NCI-H128 (cell line): ENCODE data around the gene STIP1.
A peak's percentile ranks its signal among the peaks of the same experiment; 100 is the strongest.

Source experiments
- DNase-seq: peaks from one replicate; lab custom pipeline; 2025; ENCODE audit not compliant: unreplicated experiment; lab: John Stamatoyannopoulos, UW

The STIP1 gene

DNA sequence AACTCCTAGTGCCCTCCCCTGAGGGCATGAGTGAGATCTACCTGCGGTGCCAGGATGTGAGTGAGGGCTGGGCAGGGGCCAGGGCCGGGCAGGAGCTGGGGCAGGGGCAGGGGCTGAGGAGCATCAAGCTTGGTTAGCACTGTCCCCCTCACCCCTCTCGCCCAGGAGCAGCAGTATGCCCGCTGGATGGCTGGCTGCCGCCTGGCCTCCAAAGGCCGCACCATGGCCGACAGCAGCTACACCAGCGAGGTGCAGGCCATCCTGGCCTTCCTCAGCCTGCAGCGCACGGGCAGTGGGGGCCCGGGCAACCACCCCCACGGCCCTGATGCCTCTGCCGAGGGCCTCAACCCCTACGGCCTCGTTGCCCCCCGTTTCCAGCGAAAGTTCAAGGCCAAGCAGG, 34.3 kb downstream of the STIP1 start:
- DNase-seq: no peak

DNA sequence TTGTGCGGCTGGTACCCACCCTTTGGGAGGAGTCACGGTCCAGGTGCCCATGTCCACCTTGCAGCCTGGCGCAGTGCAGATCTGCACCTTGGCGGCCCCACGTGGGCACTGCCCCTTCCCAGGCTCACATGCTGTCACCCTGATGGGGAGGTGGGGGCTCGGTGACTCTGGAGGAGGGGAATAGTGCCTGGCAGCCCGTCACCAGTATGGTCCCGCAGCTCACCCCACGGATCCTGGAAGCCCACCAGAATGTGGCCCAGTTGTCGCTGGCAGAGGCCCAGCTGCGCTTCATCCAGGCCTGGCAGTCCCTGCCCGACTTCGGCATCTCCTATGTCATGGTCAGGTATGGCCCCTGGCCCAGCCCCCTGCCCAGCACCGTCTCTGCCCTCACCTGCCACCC, 34.8 kb downstream of the STIP1 start:
- DNase-seq: no peak

DNA sequence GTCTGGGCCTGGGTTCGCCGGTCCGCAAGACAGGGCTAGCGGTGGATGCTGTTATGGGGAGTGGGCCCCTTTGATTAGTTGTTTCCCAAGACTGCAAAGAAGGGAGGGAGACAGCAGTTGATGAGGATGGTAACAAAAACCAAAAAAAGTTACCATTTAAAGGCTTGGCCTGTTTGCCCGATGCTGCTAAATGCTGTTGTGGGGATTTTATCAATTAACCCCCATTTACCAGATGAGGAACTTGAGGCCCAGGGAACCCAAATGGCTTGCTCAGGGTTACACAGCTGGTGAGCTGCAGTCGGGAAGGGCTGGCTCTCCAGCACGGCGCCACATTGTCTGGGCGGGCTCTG, 36.7 kb downstream of the STIP1 start:
- no peak for DNase-seq

DNA sequence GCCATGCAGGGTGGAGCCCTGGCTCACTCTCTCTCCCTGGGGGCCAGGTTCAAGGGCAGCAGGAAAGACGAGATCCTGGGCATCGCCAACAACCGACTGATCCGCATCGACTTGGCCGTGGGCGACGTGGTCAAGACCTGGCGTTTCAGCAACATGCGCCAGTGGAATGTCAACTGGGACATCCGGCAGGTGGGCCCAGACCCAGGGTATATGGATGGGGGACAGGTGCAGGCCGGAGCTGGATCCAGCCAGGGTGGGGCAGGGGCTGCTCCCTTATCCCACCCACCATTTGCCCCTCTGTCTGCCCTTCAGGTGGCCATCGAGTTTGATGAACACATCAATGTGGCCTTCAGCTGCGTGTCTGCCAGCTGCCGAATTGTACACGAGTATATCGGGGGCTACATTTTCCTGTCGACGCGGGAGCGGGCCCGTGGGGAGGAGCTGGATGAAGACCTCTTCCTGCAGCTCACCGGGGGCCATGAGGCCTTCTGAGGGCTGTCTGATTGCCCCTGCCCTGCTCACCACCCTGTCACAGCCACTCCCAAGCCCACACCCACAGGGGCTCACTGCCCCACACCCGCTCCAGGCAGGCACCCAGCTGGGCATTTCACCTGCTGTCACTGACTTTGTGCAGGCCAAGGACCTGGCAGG, 37.2 kb downstream of the STIP1 start:
- no peak for DNase-seq

DNA sequence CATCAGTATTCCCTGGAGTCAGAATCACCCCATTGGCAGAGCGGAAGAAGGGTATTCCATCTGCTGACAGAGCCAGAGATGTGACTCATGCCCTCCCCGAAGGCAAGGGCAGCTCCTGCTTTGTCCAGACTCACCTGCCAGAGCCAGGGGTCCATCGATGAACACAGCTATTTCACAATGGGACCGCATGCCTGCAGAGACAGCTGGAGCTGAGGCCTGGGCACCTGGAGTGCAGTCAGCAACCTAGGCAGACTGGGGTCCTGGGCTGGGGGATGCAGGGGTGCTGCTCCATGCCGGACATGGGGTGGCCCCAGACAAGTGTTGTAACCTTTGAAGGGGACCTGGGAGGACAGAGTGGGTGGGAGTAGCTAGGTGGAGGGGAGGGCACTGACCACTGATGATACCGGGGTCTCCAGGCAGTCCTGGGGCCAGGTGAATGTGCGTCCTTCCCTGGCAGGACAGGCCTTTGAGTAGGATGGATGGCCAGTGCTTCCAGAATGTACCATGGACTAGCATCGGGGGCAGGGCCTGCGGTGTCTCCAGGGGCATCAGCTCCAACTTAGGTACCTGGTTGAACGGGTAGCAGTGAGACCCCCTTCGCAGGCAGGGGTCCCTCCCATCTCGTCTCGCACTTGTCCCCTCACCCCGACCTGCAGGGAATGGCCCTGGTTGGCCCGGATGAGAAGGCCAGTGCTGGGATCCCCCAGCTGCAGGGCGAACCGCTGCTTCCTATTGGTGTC, 38.4 kb downstream of the STIP1 start:
- DNase-seq: no peak

DNA sequence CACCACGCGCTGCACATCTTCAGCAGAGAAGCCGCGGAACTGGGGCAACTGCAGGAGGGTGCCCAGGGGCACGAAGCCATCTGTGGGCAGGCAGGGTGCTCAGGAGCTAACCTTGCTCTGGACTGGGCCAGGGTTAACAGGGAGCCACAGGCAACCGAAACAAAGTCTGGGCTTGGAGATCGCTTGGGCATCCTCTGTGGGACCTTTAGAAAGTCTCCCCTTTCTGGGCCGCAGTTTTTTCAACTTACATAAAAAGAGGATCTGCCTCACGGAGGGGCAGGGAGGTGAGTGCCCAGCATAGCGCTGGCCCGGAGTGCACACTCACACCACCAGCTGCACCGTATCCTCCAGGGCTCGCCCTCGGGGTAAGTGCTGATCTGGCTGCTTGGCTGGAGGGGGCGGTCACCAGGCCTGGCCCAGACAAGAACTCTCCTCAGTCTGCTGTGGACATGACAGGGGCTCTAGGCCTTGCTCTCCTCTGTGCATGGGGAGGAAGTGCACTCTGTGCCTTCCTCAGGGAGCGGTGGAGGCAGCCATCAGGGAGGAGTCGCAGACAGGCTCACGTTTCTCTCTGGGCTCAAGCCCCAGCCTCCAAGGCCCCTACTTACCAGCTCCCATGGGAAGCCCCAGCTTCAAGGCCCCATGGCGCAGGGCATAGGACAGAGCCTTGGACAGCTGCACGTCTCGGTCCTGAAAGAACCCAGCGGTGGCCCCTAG, 39.1 kb downstream of the STIP1 start:
- no peak for DNase-seq

DNA sequence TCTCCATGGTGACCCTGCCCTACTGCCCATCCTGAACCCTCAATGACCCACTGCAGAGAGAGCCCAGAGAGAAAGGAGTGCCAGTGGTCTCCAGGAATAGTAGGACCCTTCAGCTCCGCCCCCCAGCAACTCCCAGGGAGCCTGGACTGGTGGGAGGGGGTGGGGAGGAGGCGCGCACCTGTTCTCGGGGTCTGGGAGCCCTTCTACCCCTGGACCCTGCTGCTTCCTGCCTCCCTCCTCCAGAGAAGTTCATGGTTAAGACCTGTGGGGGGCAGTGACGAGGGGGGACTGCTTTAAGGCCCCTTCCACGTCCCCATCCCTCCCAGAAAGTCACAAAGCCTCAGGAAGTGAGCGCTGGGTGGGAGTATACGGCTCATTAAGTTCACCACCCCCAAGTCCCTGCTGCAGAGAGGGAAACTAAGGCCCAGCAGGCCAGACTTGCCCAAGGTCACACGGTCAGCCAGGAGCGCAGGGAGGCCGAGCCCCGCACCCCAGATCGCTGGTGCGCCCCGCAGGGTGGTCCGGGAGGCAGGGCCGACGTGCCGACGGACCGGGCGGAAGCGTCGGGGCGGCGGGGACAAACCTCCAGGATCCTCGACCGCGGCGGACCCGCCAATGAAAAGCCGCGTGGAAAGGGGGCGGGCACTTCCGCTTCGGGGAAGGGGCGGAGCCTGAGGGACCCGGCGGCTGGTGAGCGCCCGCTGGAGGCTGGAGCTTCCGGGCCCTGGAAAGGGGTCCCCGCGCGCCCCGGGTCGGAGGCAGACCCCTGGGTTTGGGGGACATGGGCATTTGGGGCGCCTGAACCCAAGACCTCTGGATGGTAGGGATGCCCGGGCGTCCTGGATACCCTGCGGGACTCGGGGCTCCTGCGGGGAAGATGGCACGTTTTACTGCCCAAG, 39.9 kb downstream of the STIP1 start, which contains the start of the genes NUDT22 and TRPT1:
NUDT22 (plus strand) TSS at position 667 of the 899 bp plus-strand sequence. CDS start 379 bp downstream, outside the sequence.
TRPT1 (minus strand) TSS at position 579 of the 899 bp plus-strand sequence; CDS start at position 253, 326 bp downstream.
- DNase-seq: peak; percentile 79

DNA sequence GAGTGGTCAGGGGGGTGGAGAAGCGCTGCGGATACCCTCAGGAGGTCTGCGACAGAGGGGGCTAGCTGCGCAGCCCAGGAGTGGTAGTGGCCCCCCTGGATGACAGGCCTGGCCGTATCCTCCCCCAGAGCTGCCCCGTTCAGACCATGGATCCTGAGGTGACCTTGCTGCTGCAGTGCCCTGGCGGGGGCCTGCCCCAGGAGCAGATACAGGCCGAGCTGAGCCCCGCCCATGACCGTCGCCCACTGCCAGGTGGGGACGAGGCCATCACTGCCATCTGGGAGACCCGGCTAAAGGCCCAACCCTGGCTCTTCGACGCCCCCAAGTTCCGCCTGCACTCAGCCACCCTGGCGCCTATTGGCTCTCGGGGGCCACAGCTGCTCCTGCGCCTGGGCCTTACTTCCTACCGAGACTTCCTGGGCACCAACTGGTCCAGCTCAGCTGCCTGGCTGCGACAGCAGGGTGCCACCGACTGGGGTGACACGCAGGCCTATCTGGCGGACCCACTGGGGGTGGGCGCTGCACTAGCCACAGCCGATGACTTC, 40.6 kb downstream of the STIP1 start:
- DNase-seq: peak; percentile 18

DNA sequence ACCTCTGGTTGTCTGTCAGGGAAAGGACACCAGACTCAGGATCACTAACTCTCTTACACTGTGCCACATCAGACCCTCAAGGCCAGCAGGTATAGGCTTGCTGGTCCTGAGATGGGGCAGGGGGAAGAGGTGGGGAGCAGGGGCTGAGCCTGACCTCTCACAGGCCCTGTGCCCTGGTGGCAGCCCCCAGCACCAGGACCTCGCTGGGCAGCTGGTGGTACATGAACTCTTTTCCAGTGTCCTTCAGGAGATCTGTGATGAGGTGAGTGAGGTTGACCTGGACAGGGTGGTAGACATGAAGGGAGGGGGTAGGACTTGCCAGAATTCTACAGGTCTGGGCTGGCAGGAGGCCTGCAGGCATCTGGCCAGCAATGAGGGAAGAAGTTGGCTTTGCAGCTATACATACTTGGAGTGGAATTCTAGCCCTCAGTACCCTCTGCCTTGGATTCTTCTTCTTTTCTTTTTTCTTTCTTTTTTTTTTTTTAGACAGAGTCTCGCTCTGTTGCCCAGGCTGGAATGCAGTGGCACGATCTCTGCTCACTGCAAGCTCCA, 41.5 kb downstream of the STIP1 start:
- no peak for DNase-seq

DNA sequence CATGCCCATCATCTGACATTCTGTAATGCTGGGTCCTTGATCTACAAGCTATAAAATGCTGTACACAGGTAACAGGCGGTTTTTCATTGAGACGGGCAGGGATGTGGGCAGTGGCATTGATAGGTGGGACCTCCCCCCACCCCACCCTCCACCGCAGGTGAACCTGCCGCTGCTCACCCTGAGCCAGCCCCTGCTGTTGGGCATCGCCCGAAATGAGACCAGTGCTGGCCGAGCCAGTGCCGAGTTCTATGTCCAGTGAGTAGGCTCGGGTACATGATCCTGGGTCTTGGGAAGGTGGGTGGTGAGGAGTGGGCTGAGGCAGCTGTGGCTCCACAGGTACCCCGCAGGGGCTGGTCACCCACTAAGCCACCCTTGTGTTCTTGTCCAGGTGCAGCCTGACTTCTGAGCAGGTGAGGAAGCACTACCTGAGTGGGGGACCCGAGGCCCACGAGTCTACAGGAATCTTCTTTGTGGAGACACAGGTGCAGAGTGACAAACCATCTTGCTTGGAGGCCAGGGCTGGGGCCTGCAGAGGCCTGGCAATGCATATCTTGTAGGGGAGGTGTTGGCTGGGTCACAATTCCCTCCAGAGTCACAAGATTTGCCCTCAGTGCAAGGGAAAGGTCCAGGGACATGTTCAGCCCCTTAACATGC, 43.2 kb downstream of the STIP1 start:
- DNase-seq: no peak

DNA sequence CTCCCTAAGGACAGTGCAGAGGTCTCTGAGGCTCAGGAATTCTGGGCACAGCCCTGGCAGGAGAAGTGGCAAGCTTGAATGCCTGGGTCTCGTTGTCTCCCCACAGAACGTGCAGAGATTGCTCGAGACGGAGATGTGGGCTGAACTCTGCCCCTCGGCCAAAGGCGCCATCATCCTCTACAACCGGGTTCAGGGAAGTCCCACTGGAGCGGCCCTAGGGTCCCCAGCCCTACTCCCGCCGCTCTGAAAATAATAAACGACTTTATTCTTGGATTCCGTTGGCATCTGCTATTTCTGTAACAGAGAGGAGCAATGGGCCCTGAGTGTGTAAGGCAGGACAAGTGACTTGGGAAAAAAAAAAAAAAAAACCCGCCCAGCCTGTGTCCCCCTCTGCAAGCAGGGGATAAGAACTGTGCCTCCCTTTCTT, 43.8 kb downstream of the STIP1 start:
- DNase-seq: no peak

DNA sequence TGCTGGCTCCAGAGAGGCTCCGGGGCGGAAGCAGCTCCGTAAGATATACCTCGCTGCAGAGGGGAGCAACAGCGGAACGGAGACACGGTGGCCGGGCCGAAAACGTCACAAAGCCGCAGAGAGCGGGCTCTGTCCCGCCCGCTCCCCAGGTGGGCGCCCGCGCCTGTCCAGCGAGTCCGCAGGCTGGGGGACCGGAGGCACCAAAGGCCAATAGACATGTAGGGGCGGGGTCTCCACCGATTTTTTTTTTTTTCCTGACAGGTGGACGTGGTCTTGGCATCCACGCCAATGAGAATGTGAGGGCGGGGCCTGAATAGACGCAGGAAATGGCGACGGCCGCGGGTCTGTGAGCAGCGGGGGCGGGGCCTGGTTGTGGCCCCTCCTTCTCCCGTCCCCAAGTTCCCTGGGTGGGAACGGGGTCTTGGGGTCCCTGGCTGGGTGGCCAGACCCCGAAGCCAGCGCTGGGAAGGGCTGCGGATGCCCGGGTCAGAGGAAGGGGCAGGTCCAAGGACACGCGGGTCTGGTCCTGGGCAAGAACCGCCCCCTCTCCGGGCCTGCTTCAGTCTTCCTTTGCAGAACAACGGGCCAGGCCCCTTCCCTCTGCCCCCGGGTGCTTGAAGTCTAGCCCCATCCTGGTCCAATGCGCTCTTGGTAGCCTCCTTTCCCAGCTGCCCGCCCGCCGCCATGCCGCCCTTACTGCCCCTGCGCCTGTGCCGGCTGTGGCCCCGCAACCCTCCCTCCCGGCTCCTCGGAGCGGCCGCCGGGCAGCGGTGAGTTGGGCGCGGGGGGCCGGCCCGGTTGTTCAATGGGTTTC, 44.4 kb downstream of the STIP1 start, which contains the start of gene DNAJC4:
DNAJC4 (plus strand) TSS at position 378 of the 814 bp plus-strand sequence; CDS start at position 685, 307 bp downstream.
- peak; percentile 92 for DNase-seq

DNA sequence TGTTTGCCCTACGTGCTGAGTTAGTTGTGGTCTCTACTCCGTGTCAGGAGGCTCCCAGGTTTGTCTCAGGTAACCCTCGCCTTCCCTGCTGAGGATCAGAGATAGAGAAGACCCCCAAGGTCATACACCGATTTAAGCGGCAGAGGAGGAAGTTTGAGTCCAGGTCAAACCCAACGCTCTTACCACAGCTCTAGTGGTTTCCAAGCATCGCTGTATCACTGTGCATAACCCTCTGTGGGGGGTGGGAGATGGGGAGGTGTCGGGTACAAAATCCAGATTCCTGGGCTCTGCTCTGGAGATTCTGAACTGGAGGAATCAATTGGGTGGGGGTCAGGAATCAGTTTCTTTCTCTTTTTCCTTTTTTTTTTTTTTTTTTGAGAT, 45.0 kb downstream of the STIP1 start:
- no peak for DNase-seq

DNA sequence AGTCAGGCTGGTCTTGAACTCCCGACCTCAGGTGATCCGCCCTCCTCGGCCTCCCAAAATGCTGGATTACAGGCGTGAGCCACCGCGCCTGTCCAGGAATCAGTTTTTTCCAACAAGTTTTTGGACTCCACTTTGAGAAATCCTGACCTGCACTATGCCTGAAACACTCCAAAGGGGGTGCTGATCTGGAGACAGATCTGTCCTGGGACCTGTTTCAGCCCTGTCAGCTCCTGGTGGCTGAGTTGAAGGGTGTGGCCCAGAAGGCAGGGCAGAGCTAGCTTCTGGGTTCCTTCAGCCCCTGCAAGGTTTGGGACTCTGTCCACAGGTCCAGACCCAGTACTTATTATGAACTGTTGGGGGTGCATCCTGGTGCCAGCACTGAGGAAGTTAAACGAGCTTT, 45.6 kb downstream of the STIP1 start:
- DNase-seq: no peak

DNA sequence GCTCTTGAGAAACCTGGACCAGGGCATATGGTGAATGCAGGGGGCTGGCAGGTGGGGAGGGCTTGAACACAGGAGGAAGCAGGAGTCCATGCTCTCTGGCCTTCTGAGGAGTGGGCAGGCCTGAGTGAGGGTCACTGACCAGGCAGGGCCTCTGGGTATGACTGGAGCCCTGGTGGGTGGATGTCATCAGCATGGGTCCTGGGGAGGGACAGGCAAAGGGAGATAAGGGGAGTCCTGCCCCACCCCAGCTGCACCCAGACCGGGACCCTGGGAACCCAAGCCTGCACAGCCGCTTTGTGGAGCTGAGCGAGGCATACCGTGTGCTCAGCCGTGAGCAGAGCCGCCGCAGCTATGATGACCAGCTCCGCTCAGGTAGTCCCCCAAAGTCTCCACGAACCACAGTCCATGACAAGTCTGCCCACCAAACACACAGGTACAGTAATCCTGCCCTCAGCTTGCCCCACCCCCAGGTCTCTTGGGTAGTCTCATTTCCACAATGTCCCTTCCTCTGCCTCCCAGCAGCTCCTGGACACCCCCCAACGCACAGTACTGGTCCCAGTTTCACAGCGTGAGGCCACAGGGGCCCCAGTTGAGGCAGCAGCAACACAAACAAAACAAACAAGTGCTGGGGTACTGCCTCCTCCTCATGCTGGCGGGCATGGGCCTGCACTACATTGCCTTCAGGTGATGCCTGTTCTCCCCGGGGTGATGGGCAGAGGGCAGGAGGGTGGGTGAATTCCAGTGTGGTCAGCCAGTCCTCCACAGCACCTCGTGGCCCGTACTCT, 46.4 kb downstream of the STIP1 start:
- no peak for DNase-seq

DNA sequence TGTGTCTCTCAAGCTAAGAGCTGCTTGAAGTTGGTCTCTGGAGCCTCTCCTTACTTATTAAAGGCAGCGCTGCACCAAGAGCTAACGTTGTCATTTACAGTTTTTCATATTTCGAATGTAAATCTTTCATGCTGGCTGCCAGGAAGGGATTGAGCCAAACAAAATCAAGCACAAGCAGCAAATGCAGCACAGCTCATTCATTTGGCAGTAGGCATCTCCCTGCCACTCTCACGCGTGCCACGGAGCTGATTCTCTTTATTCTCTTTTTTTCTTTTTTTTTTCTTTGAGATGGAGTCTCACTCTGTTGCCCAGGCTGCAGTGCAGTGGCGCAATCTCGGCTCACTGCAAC, 47.0 kb downstream of the STIP1 start:
- no peak for DNase-seq

DNA sequence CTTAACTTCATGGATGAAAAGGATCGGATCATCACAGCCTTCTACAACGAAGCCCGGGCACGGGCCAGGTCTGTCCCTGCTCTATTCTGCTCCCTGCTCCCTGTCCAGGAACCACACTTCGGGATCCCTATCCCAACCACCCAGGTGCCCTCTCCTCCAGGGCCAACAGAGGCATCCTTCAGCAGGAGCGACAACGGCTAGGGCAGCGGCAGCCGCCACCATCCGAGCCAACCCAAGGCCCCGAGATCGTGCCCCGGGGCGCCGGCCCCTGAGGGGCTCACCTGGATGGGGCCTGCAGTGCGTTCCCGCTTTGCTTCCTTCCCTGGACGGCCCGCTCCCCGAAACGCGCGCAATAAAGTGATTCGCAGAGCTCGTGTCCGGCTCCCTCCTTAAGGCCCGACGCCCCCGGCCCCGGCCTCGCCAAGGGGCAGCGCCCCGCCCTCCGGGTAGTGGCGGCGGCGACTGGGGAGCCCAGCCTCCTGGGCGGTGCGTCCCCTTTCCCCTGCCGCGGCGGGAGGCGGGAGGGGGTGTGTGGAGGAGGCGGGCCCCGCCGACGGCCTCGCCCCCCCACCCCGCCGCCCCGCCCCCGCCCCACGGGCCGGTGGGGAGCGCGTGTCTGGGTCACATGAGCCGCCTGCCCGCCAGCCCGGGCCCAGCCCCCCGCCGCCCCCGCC, 48.1 kb downstream of the STIP1 start, which contains the start of gene VEGFB:
VEGFB (plus strand) TSS at position 672 of the 674 bp plus-strand sequence. CDS start 250 bp downstream, outside the sequence.
- no peak for DNase-seq
